ENCODE data around the gene ARHGEF28. TPM values are rescaled to one million over a fixed set of nuclear protein-coding genes. Genes with fewer than 3 reads are reported as not detected.

Gene ARHGEF28
- total and polyA plus RNA-seq, 2 donors (not counting 1 experiment from before 2014, with no cell fraction given): 2.3 to 34.3 TPM

- Histone ChIP-seq H3K4me1 (ENCODE audit: control insufficient read depth, extremely low read depth, insufficient read depth, low read length) (no peaks in the 10 kb centered on the region), H3K9ac (ENCODE audit: insufficient read depth, low read length) (no peak overlapping the region), H2AFZ (ENCODE audit: low read length) (no peak overlapping the region), H3K4me2 (ENCODE audit: extremely low read depth, insufficient read depth, low read length) (no peak overlapping the region), H3K27me3 (ENCODE audit: control insufficient read depth, insufficient read depth, low read length) (no peaks in the 10 kb centered on the region), H3K79me2 (ENCODE audit: control insufficient read depth, insufficient read depth, low read length) (no peaks in the 10 kb centered on the region), H3K9me3 (ENCODE audit: control insufficient read depth, insufficient read depth, low read depth, low read length) (no peaks in the 10 kb centered on the region), H3K36me3 (ENCODE audit: control insufficient read depth, insufficient read depth, low read length) (no peaks in the 10 kb centered on the region), H4K20me1 (ENCODE audit: control insufficient read depth, extremely low read depth, insufficient read depth, low read length) (no peaks in the 10 kb centered on the region), H3K27ac (ENCODE audit: insufficient read depth, low read length) (no peak overlapping the region), H3K4me3 (replicated peaks in 1 of 4; ENCODE audit: control extremely low read depth in 1 of 4, insufficient read depth in 1 of 4, low read depth in 3 of 4, low read length in 4 of 4) (no peak overlapping the region)
- TF ChIP-seq, protein P1, sequence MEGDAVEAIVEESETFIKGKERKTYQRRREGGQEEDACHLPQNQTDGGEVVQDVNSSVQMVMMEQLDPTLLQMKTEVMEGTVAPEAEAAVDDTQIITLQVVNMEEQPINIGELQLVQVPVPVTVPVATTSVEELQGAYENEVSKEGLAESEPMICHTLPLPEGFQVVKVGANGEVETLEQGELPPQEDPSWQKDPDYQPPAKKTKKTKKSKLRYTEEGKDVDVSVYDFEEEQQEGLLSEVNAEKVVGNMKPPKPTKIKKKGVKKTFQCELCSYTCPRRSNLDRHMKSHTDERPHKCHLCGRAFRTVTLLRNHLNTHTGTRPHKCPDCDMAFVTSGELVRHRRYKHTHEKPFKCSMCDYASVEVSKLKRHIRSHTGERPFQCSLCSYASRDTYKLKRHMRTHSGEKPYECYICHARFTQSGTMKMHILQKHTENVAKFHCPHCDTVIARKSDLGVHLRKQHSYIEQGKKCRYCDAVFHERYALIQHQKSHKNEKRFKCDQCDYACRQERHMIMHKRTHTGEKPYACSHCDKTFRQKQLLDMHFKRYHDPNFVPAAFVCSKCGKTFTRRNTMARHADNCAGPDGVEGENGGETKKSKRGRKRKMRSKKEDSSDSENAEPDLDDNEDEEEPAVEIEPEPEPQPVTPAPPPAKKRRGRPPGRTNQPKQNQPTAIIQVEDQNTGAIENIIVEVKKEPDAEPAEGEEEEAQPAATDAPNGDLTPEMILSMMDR (conservative IDR thresholded peaks at IDR 0.05 in 1 of 2, IDR thresholded peaks at IDR 0.05 in 1 of 2; ENCODE audit: low read depth in 1 of 2, low read length in 2 of 2): no peak
- no peak for TF ChIP-seq EZH2 (IDR thresholded peaks at IDR 0.05; ENCODE audit: low read length, missing control alignments)
- DNase-seq (ENCODE audit: low read depth in 2 of 2): no peak
Measured at GRCh38 chr5:73776405-73776804, 150.4 kb downstream of the ARHGEF28 start.

GRCh38 chr5:73777192-73777591, 151.2 kb downstream of the ARHGEF28 start:
- H3K4me2 ChIP-seq (ENCODE audit: extremely low read depth, insufficient read depth, low read length): no peak overlapping the region
- no peak overlapping the region for H3K4me3 ChIP-seq (replicated peaks in 1 of 4; ENCODE audit: control extremely low read depth in 1 of 4, insufficient read depth in 1 of 4, low read depth in 3 of 4, low read length in 4 of 4)
- no peak overlapping the region for H3K9ac ChIP-seq (ENCODE audit: insufficient read depth, low read length)
- no peak overlapping the region for H2AFZ ChIP-seq (ENCODE audit: low read length)
- H3K79me2 ChIP-seq (ENCODE audit: control insufficient read depth, insufficient read depth, low read length): no peaks in the 10 kb centered on the region
- no peaks in the 10 kb centered on the region for H3K36me3 ChIP-seq (ENCODE audit: control insufficient read depth, insufficient read depth, low read length)
- H3K27ac ChIP-seq (ENCODE audit: insufficient read depth, low read length): no peak overlapping the region
- no peaks in the 10 kb centered on the region for H3K27me3 ChIP-seq (ENCODE audit: control insufficient read depth, insufficient read depth, low read length)
- TF ChIP-seq, protein P1 (conservative IDR thresholded peaks at IDR 0.05 in 1 of 2, IDR thresholded peaks at IDR 0.05 in 1 of 2; ENCODE audit: low read depth in 1 of 2, low read length in 2 of 2): no peak
- no peak for TF ChIP-seq EZH2 (IDR thresholded peaks at IDR 0.05; ENCODE audit: low read length, missing control alignments)
- no peak for DNase-seq (ENCODE audit: low read depth in 2 of 2)
- H4K20me1 ChIP-seq (ENCODE audit: control insufficient read depth, extremely low read depth, insufficient read depth, low read length): no peaks in the 10 kb centered on the region
- no peaks in the 10 kb centered on the region for H3K9me3 ChIP-seq (ENCODE audit: control insufficient read depth, insufficient read depth, low read depth, low read length)
- no peaks in the 10 kb centered on the region for H3K4me1 ChIP-seq (ENCODE audit: control insufficient read depth, extremely low read depth, insufficient read depth, low read length)

- no peak overlapping the region for H3K4me2 ChIP-seq (ENCODE audit: extremely low read depth, insufficient read depth, low read length)
- H2AFZ ChIP-seq (ENCODE audit: low read length): no peak overlapping the region
- H3K9ac ChIP-seq (ENCODE audit: insufficient read depth, low read length): no peak overlapping the region
- no peak for TF ChIP-seq EZH2 (IDR thresholded peaks at IDR 0.05; ENCODE audit: low read length, missing control alignments)
- TF ChIP-seq, protein P1 (conservative IDR thresholded peaks at IDR 0.05 in 1 of 2, IDR thresholded peaks at IDR 0.05 in 1 of 2; ENCODE audit: low read depth in 1 of 2, low read length in 2 of 2): no peak
- no peaks in the 10 kb centered on the region for H3K79me2 ChIP-seq (ENCODE audit: control insufficient read depth, insufficient read depth, low read length)
- DNase-seq (ENCODE audit: low read depth in 2 of 2): no peak
- no peaks in the 10 kb centered on the region for H3K9me3 ChIP-seq (ENCODE audit: control insufficient read depth, insufficient read depth, low read depth, low read length)
- H3K4me1 ChIP-seq (ENCODE audit: control insufficient read depth, extremely low read depth, insufficient read depth, low read length): no peaks in the 10 kb centered on the region
- no peaks in the 10 kb centered on the region for H3K27me3 ChIP-seq (ENCODE audit: control insufficient read depth, insufficient read depth, low read length)
- no peaks in the 10 kb centered on the region for H4K20me1 ChIP-seq (ENCODE audit: control insufficient read depth, extremely low read depth, insufficient read depth, low read length)
- no peak overlapping the region for H3K27ac ChIP-seq (ENCODE audit: insufficient read depth, low read length)
- no peaks in the 10 kb centered on the region for H3K36me3 ChIP-seq (ENCODE audit: control insufficient read depth, insufficient read depth, low read length)
- H3K4me3 ChIP-seq (replicated peaks in 1 of 4; ENCODE audit: control extremely low read depth in 1 of 4, insufficient read depth in 1 of 4, low read depth in 3 of 4, low read length in 4 of 4): no peak overlapping the region
Measured at GRCh38 chr5:73780302-73781080, 154.5 kb downstream of the ARHGEF28 start.

Data from fibroblast of lung (primary cell).